WERI-Rb-1 (cell line): ENCODE measurements around the gene ZBTB11.
"Not testable (repeated sequence)": the region's sequence is repeated elsewhere in the genome, so short reads cannot be mapped to it uniquely, and the experiment has no call there.

ENCODE experiments used
- DNase-seq: peaks from one replicate; pipeline ENCODE4 v3.0.0-alpha.2; 2020
- H3K27ac ChIP-seq: fragments of 250-450 bp; sonication (Bioruptor Pico); 2 replicates; pipeline ENCODE4 v1.5.1; 2020; ENCODE audit warnings: mild to moderate bottlenecking, moderate library complexity
- H3K27me3 ChIP-seq: fragments of 250-450 bp; sonication (Bioruptor Pico); 2 replicates; pipeline ENCODE4 v1.5.1; 2021; ENCODE audit warnings: mild to moderate bottlenecking, low read depth, moderate library complexity; ENCODE audit not compliant: insufficient read depth, severe bottlenecking
- H3K36me3 ChIP-seq: fragments of 250-450 bp; sonication (Bioruptor Pico); 2 replicates; pipeline ENCODE4 v1.5.1; 2020; ENCODE audit warnings: mild to moderate bottlenecking, moderate library complexity
- H3K4me3 ChIP-seq: 2 replicates; pipeline ENCODE4 v1.5.1; 2011; ENCODE audit warnings: low read depth, mild to moderate bottlenecking, control low read depth, low read length
- H3K9me3 ChIP-seq: fragments of 250-450 bp; sonication (Bioruptor Pico); 2 replicates; pipeline ENCODE4 v1.5.1; 2021; ENCODE audit warnings: mild to moderate bottlenecking, moderate library complexity; ENCODE audit not compliant: severe bottlenecking
- TF ChIP-seq, protein P1 (sequence below): IDR thresholded peaks from 2 replicates; pipeline ENCODE4 v1.5.1; 2011; ENCODE audit warnings: low read depth, mild to moderate bottlenecking, control low read depth, inconsistent platforms, low read length

ZBTB11 gene

GRCh38 chr3:101702726-101703125 lies 25.8 kb upstream of the ZBTB11 start:
- Histone ChIP-seq H3K27ac (no peak overlapping the region), H3K27me3 (no peaks in the 10 kb centered on the region), H3K36me3 (no peaks in the 10 kb centered on the region), H3K4me3 (no peak overlapping the region), H3K9me3 (no peaks in the 10 kb centered on the region)
- TF ChIP-seq, protein P1, sequence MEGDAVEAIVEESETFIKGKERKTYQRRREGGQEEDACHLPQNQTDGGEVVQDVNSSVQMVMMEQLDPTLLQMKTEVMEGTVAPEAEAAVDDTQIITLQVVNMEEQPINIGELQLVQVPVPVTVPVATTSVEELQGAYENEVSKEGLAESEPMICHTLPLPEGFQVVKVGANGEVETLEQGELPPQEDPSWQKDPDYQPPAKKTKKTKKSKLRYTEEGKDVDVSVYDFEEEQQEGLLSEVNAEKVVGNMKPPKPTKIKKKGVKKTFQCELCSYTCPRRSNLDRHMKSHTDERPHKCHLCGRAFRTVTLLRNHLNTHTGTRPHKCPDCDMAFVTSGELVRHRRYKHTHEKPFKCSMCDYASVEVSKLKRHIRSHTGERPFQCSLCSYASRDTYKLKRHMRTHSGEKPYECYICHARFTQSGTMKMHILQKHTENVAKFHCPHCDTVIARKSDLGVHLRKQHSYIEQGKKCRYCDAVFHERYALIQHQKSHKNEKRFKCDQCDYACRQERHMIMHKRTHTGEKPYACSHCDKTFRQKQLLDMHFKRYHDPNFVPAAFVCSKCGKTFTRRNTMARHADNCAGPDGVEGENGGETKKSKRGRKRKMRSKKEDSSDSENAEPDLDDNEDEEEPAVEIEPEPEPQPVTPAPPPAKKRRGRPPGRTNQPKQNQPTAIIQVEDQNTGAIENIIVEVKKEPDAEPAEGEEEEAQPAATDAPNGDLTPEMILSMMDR = no peak
- DNase-seq = no peak

DNA sequence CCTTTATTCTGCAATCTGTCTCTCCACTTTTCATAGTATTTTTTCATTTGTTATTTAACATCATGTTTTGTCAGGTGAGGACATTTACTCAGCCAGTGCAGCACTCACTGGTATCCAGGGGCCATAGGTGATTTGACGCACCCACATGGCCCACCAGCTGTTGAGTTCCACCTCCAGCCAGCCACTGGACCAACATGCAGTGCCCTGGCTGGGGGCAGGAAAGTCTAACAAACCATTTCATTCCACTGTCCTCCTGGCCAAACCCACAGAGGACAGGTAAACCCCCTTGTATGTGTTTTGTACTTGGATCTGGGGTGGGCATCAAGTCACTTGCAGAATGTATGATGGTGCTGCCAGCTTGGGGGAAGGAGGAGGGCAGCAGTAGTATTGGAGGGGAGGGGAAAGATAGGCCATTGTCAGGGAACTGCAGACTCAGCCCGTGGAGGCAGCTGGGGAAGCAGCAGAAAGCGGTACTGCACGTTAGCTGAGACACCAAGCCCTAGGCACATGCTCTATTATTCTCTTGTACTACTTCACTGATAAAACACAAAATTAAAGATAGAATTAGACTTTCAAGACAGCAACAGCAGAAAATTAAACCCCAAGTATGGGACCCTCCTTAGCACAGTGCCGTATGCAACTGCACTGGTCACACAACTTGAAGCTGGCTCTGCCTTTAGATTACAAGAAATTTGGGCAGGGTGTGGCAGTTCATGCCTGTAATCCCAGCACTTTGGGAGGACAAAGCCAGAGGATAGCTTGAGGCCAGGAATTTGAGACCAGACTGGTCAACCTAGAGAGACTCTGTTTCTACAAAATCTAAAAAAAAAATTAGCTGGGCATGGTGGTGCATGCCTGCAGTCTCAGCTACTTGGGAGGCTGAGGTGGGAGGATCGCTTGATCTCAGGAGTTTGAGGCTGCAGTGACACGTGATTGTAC lies 25.0 kb upstream of the ZBTB11 start:
- Histone ChIP-seq H3K9me3 (no peaks in the 10 kb centered on the region), H3K4me3 (no peak overlapping the region), H3K36me3 (no peaks in the 10 kb centered on the region), H3K27ac (no peak overlapping the region), H3K27me3 (no peaks in the 10 kb centered on the region)
- DNase-seq = no peak
- TF ChIP-seq, protein P1 = no peak

GRCh38 chr3:101695779-101696372 lies 18.9 kb upstream of the ZBTB11 start:
- TF ChIP-seq, protein P1 = peak; percentile 41; the same call in 1 of the 2 replicates
- Histone ChIP-seq H3K36me3 (no peaks in the 10 kb centered on the region), H3K27me3 (no peaks in the 10 kb centered on the region), H3K9me3 (no peaks in the 10 kb centered on the region), H3K27ac (no peak overlapping the region), H3K4me3 (no peak overlapping the region)
- peak; percentile 32 for DNase-seq

- not testable (repeated sequence) for H3K4me3 ChIP-seq, H3K36me3 ChIP-seq, H3K27me3 ChIP-seq, DNase-seq, H3K27ac ChIP-seq, H3K9me3 ChIP-seq
Observed at GRCh38 chr3:101694836-101695235, 17.9 kb upstream of the ZBTB11 start.

DNA sequence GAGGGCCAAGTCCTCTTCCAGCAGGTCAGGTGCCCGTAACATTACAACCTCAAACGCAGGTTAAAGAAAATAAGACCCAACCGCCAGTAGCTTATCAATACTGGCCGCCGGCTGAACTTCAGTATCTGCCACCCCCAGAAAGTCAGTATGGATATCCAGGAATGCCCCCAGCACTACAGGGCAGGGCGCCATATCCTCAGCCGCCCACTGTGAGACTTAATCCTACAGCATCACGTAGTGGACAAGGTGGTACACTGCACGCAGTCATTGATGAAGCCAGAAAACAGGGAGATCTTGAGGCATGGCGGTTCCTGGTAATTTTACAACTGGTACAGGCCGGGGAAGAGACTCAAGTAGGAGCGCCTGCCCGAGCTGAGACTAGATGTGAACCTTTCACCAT lies 16.6 kb upstream of the ZBTB11 start:
- DNase-seq = peak; percentile 63
- not testable (repeated sequence) for H3K36me3 ChIP-seq, H3K4me3 ChIP-seq, H3K27me3 ChIP-seq, H3K27ac ChIP-seq, H3K9me3 ChIP-seq
- TF ChIP-seq, protein P1 = peak; percentile 59

GRCh38 chr3:101691685-101692671 lies 15.0 kb upstream of the ZBTB11 start:
- DNase-seq, H3K36me3 ChIP-seq, H3K9me3 ChIP-seq, H3K27me3 ChIP-seq, H3K4me3 ChIP-seq: not testable (repeated sequence)
- peak overlapping the region; percentile 30 for H3K27ac ChIP-seq
